Stomach (tissue), 4 donors: Measurements from ENCODE around the gene GRWD1.

Source experiments
- CTCF ChIP-seq, 7 experiments: fragments of 450-650 bp in 4 of 7; fragments of 200-600 bp in 3 of 7; sonication (generic) in 3 of 7; IDR thresholded peaks; one replicate each; pipeline ENCODE4 v1.5.1; 2016 to 2019; ENCODE audit warnings: antibody characterized with exemption in 7 of 7, control low read depth in 2 of 7, mild to moderate bottlenecking in 1 of 7
- POLR2A ChIP-seq, 4 donors: fragments of 450-650 bp; IDR thresholded peaks; one replicate each; pipeline ENCODE4 v1.6.1; 2016; ENCODE audit warnings: antibody characterized with exemption in 4 of 4, control low read depth in 2 of 4, mild to moderate bottlenecking in 1 of 4, moderate library complexity in 1 of 4
- POLR2AphosphoS5 ChIP-seq, 3 donors: sonication (generic); formaldehyde crosslinking; IDR thresholded peaks; one replicate each; pipeline ENCODE4 v1.6.1; 2016; ENCODE audit warnings: antibody characterized with exemption in 3 of 3

GRCh38 chr19:48441360-48442050, 4.3 kb upstream of the GRWD1 start:
- no peak for TF ChIP-seq CTCF (IDR thresholded peaks at IDR 0.05)
- no peak for TF ChIP-seq POLR2AphosphoS5 (IDR thresholded peaks at IDR 0.05)
- no peak for TF ChIP-seq POLR2A (IDR thresholded peaks at IDR 0.05)
